ENCODE data around the gene UNC93A.
"Not testable (repeated sequence)": the region's sequence is repeated elsewhere in the genome, so short reads cannot be mapped to it uniquely, and the experiment has no call there.

Gene UNC93A

GRCh38 chr6:167342879-167343610 lies 51.9 kb downstream of the UNC93A start:
- DNase-seq, result no peak

- DNase-seq, result no peak
Measured at GRCh38 chr6:167345348-167345747, 54.2 kb downstream of the UNC93A start.

GRCh38 chr6:167345960-167346359 lies 54.8 kb downstream of the UNC93A start:
- no peak for DNase-seq

GRCh38 chr6:167347226-167347625 lies 56.1 kb downstream of the UNC93A start:
- no peak for DNase-seq

- peak; percentile 2 for DNase-seq
Measured at GRCh38 chr6:167349631-167350274, 58.6 kb downstream of the UNC93A start.

- DNase-seq, result no peak
Measured at GRCh38 chr6:167350275-167350696, 59.2 kb downstream of the UNC93A start.

- peak; percentile 48 for DNase-seq
Measured at GRCh38 chr6:167350731-167351655, 59.9 kb downstream of the UNC93A start.

- DNase-seq, result no peak
Measured at GRCh38 chr6:167351656-167352345, 60.7 kb downstream of the UNC93A start.

- no peak for DNase-seq
Measured at GRCh38 chr6:167356874-167357273, 65.8 kb downstream of the UNC93A start.

GRCh38 chr6:167358394-167358793 lies 67.3 kb downstream of the UNC93A start:
- not testable (repeated sequence) for DNase-seq

- DNase-seq, result not testable (repeated sequence)
Measured at GRCh38 chr6:167361170-167361569, 70.1 kb downstream of the UNC93A start.
